Hepatocyte (in vitro differentiated cells): Measurements from ENCODE around the gene HES5.
"Not testable (repeated sequence)": the region's sequence is repeated elsewhere in the genome, so short reads cannot be mapped to it uniquely, and the experiment has no call there.

Experiments
- CTCF ChIP-seq: fragments of 200-600 bp; sonication (generic); IDR thresholded peaks from 2 replicates; pipeline ENCODE4 v1.5.1; 2016; ENCODE audit warnings: antibody characterized with exemption, mild to moderate bottlenecking; ENCODE audit not compliant: poor library complexity
- EZH2 ChIP-seq: fragments of 200-600 bp; sonication (generic); IDR thresholded peaks from 2 replicates; pipeline ENCODE4 v1.6.1; 2016; ENCODE audit warnings: antibody characterized with exemption, mild to moderate bottlenecking, borderline replicate concordance
- EZH2phosphoT487 ChIP-seq: fragments of 200-600 bp; sonication (generic); IDR thresholded peaks from one replicate; pipeline ENCODE4 v1.6.1; 2018; ENCODE audit warnings: antibody characterized with exemption, mild to moderate bottlenecking, low read depth, moderate library complexity; ENCODE audit not compliant: unreplicated experiment, severe bottlenecking

- TF ChIP-seq CTCF, EZH2, EZH2phosphoT487: not testable (repeated sequence)
Measured at GRCh38 chr1:2568187-2568816, 38.2 kb upstream of the HES5 start.
